Endothelial cell of umbilical vein (primary cell): ENCODE data around the gene SLC22A25. TPM values are rescaled to one million over a fixed set of nuclear protein-coding genes. Genes with fewer than 3 reads are reported as not detected.

Experiments used
- BruUV-seq: library from RNA; stranded (reverse); fragments of 400-500 nt; replicated peaks from 2 replicates; lab custom pipeline; 2021; lab: Mats Ljungman, UMichigan
- CTCF ChIA-PET: fragments of 300-600, 350-600 bp; sonication (Branson Sonifier 250); formaldehyde crosslinking; loops from one replicate; lab custom pipeline; 2021; ENCODE audit warnings: antibody characterized with exemption, inconsistent platforms; lab: Charles Lee
- POLR2A ChIA-PET: fragments of 300-600, 350-600 bp; sonication (Branson Sonifier 250); formaldehyde crosslinking; loops from one replicate; lab custom pipeline; 2021; ENCODE audit warnings: antibody characterized with exemption, inconsistent platforms; lab: Charles Lee
- DNase-seq: peaks from one replicate; pipeline ENCODE4 v3.0.0-alpha.2; 2011; ENCODE audit warnings: low read depth, low spot score
- FAIRE-seq: peaks from 2 replicates; lab custom pipeline; 2011; peaks lifted over from hg19 to GRCh38; lab: Jason Lieb, UNC
- H2AFZ ChIP-seq: 2 replicates; pipeline ENCODE4 v1.6.0; 2012; ENCODE audit warnings: low read depth, low read length, control low read depth, inconsistent platforms
- H3K27ac ChIP-seq: 2 replicates; pipeline ENCODE4 v1.5.1; 2011; ENCODE audit warnings: low read depth, mild to moderate bottlenecking, control low read depth, low read length, moderate library complexity; ENCODE audit not compliant: insufficient read depth
- H3K27me3 ChIP-seq, 2 experiments: 2 replicates each; pipeline versions ENCODE4 v1.6.0 to v1.6.1; 2011; ENCODE audit warnings: low read length in 2 of 2, mixed read lengths in 1 of 2; ENCODE audit not compliant: control insufficient read depth in 2 of 2, insufficient read depth in 2 of 2
- H3K36me3 ChIP-seq, 2 experiments: 2 replicates in 1 of 2; 3 replicates in 1 of 2; pipeline ENCODE4 v1.5.1; 2011; ENCODE audit warnings: low read length in 2 of 2, mild to moderate bottlenecking in 1 of 2, moderate library complexity in 1 of 2; ENCODE audit not compliant: control insufficient read depth in 2 of 2, insufficient read depth in 2 of 2; ENCODE audit errors: extremely low read depth in 1 of 2
- H3K4me1 ChIP-seq: 3 replicates; pipeline ENCODE4 v1.5.1; 2011; ENCODE audit warnings: mild to moderate bottlenecking, low read length; ENCODE audit not compliant: control insufficient read depth, insufficient read depth; ENCODE audit errors: extremely low read depth
- H3K4me2 ChIP-seq: 2 replicates; pipeline ENCODE4 v1.6.1; 2011; ENCODE audit warnings: low read length, control low read depth, mixed read lengths; ENCODE audit not compliant: insufficient read depth
- H3K4me3 ChIP-seq, 3 experiments: fragments of 200-600 bp in 1 of 3; sonication (generic), shearing (Covaris generic) in 1 of 3; replicated peaks in 1 of 3; 2 replicates each; pipeline ENCODE4 v1.5.1; 2011 to 2016; ENCODE audit warnings: control low read depth in 3 of 3, low read length in 3 of 3, mild to moderate bottlenecking in 2 of 3, inconsistent platforms in 1 of 3, low read depth in 1 of 3, moderate library complexity in 1 of 3; ENCODE audit not compliant: insufficient read depth in 1 of 3
- H3K79me2 ChIP-seq: 2 replicates; pipeline ENCODE4 v1.6.0; 2012; ENCODE audit warnings: low read length, inconsistent platforms; ENCODE audit not compliant: control insufficient read depth, insufficient read depth
- H3K9ac ChIP-seq: replicated peaks from 2 replicates; pipeline ENCODE3; 2011; ENCODE audit warnings: low read length, control low read depth; ENCODE audit not compliant: insufficient read depth; ENCODE audit errors: extremely low read depth
- H3K9me1 ChIP-seq: replicated peaks from 3 replicates; pipeline ENCODE4 v1.6.0; 2011; ENCODE audit warnings: mild to moderate bottlenecking, low read length; ENCODE audit not compliant: control insufficient read depth, insufficient read depth; ENCODE audit errors: extremely low read depth
- H3K9me3 ChIP-seq: replicated peaks from 2 replicates; pipeline ENCODE4 v1.5.1; 2012; ENCODE audit warnings: low read length, inconsistent platforms; ENCODE audit not compliant: control insufficient read depth, insufficient read depth
- H4K20me1 ChIP-seq: replicated peaks from 2 replicates; pipeline ENCODE3; 2011; ENCODE audit warnings: mild to moderate bottlenecking, low read length; ENCODE audit not compliant: control insufficient read depth, insufficient read depth; ENCODE audit errors: extremely low read depth
- CTCF ChIP-seq, 2 donors: IDR thresholded peaks; 1 replicate in 1 of 2; 2 replicates in 1 of 2; pipeline ENCODE4 v1.5.1; 2011; ENCODE audit warnings: low read length in 2 of 2, mild to moderate bottlenecking in 2 of 2, moderate library complexity in 2 of 2, control low read depth in 1 of 2, inconsistent platforms in 1 of 2, low read depth in 1 of 2; ENCODE audit not compliant: insufficient read depth in 1 of 2; ENCODE audit errors: extremely low read depth in 1 of 2
- EZH2 ChIP-seq: IDR thresholded peaks from 2 replicates; pipeline ENCODE4 v1.6.1; 2012; ENCODE audit warnings: borderline replicate concordance, low read depth, mild to moderate bottlenecking, moderate library complexity, low read length, inconsistent platforms; ENCODE audit not compliant: severe bottlenecking
- FOS ChIP-seq: IDR thresholded peaks from 2 replicates; pipeline ENCODE4 v1.6.1; 2011; ENCODE audit warnings: mild to moderate bottlenecking, low read length, moderate library complexity, borderline replicate concordance; ENCODE audit not compliant: insufficient read depth
- GATA2 ChIP-seq: IDR thresholded peaks from 2 replicates; pipeline ENCODE4 v1.7.0; 2011; ENCODE audit warnings: low read depth, mild to moderate bottlenecking, moderate library complexity, mixed read lengths, low read length; ENCODE audit not compliant: insufficient read length, insufficient read depth
- JUN ChIP-seq: IDR thresholded peaks from 2 replicates; pipeline ENCODE4 v1.6.1; 2011; ENCODE audit warnings: borderline replicate concordance, low read depth; ENCODE audit not compliant: insufficient read length, insufficient read depth
- MAX ChIP-seq: IDR thresholded peaks from 2 replicates; pipeline ENCODE4 v1.6.1; 2011; ENCODE audit not compliant: insufficient read depth, insufficient read length
- MYC ChIP-seq: IDR thresholded peaks from one replicate; pipeline ENCODE4 v1.6.1; 2011; ENCODE audit warnings: mild to moderate bottlenecking, low read depth, low read length
- POLR2A ChIP-seq: IDR thresholded peaks from 2 replicates; pipeline ENCODE4 v1.6.1; 2012; ENCODE audit warnings: low read depth, mild to moderate bottlenecking, control low read depth, low read length
- POLR2AphosphoS5 ChIP-seq: IDR thresholded peaks from 2 replicates; pipeline ENCODE4 v1.6.1; 2012; ENCODE audit warnings: low read depth, mild to moderate bottlenecking, control low read depth, low read length, moderate library complexity; ENCODE audit not compliant: insufficient read depth
- dilution Hi-C: fragments of 300-500 bp; cut with MboI; formaldehyde crosslinking; loops from one replicate; pipeline ENCODE4 v1.15.0; 2019; ENCODE audit warnings: low sequenced_read_pairs; ENCODE audit not compliant: extremely low pct_ligation_motif_present
- intact Hi-C: fragments of 100-400 bp; cut with micrococcal nuclease; formaldehyde crosslinking; loops from one replicate; pipeline ENCODE4 v1.10.0; 2022
- polyA plus RNA-seq, 4 experiments: library from polyadenylated mRNA; depleted of rRNA in 3 of 4; stranded (reverse) in 3 of 4; unstranded in 1 of 4; fragments of >200 nt; gene quantifications; 2 replicates each; pipeline versions ENCODE4 v1.2.1 to v1.2.3, GENCODE V29; 2011 to 2012; ENCODE audit warnings: missing spikeins in 1 of 4
- total RNA-seq: library from RNA; stranded (reverse); gene quantifications from 2 replicates; pipeline ENCODE4 v1.2.3, GENCODE V29; 2021

The SLC22A25 gene
- total and polyA plus RNA-seq, 2 donors (not counting 3 experiments of a cell fraction or from before 2014, with no cell fraction given), result not detected

GRCh38 chr11:63250162-63251050 lies 7.0 kb upstream of the SLC22A25 start:
- H2AFZ ChIP-seq, result no peak overlapping the region
- FAIRE-seq (no peak), DNase-seq (no peak)
- H3K9me1 ChIP-seq, result no peaks in the 10 kb centered on the region
- ChIA-PET CTCF (no interaction called here), POLR2A (no interaction called here)
- no TSS peak for BruUV-seq
- no peak overlapping the region for H3K27ac ChIP-seq
- no peak overlapping the region for H3K4me2 ChIP-seq
- intact Hi-C loops (no loop called here), dilution Hi-C loops (no loop called here)
- no peaks in the 10 kb centered on the region for H3K36me3 ChIP-seq
- no peak overlapping the region for H3K9ac ChIP-seq
- no peaks in the 10 kb centered on the region for H3K4me1 ChIP-seq
- no peaks in the 10 kb centered on the region for H3K27me3 ChIP-seq
- no peak overlapping the region for H3K4me3 ChIP-seq
- H4K20me1 ChIP-seq, result no peaks in the 10 kb centered on the region
- no peaks in the 10 kb centered on the region for H3K9me3 ChIP-seq
- TF ChIP-seq FOS (no peak), GATA2 (no peak), POLR2AphosphoS5 (no peak), POLR2A (no peak), EZH2 (no peak), JUN (no peak), CTCF (IDR thresholded peaks at IDR 0.05; ENCODE audit: extremely low read depth in 1 of 2, insufficient read depth in 1 of 2, low read depth in 1 of 2, low read length in 2 of 2) (no peak), MAX (no peak), MYC (no peak)
- no peaks in the 10 kb centered on the region for H3K79me2 ChIP-seq
